HFF-Myc (cell line): ENCODE data around the gene KRT85.

ENCODE experiments used
- DNase-seq: peaks from one replicate; pipeline ENCODE4 v3.0.0-alpha.2; 2011; ENCODE audit warnings: low read depth; ENCODE audit errors: extremely low read depth
- H3K4me3 ChIP-seq: replicated peaks from 2 replicates; pipeline ENCODE4 v1.5.1; 2011; ENCODE audit warnings: low read depth, mild to moderate bottlenecking, control low read depth, low read length
- CTCF ChIP-seq: IDR thresholded peaks from 2 replicates; pipeline ENCODE4 v1.5.1; 2012; ENCODE audit warnings: mild to moderate bottlenecking, low read depth, low read length, control low read depth; ENCODE audit errors: missing control alignments

Gene KRT85

GRCh38 chr12:52321418-52321817, 45.9 kb downstream of the KRT85 start:
- no peak for DNase-seq
- TF ChIP-seq CTCF = no peak
- H3K4me3 ChIP-seq = no peak overlapping the region

- H3K4me3 ChIP-seq = no peak within 1 kb of the TSS
- no peak for DNase-seq
- no peak for TF ChIP-seq CTCF
These were observed 46.4 kb downstream of the KRT85 start, which contains the start of gene KRT83 for GRCh38 chr12:52320784-52321400. Gene KRT83, minus strand, starts transcription at chr12:52321398. Its CDS starts 63 bp downstream, at chr12:52321335.

- no peak overlapping the region for H3K4me3 ChIP-seq
- no peak for TF ChIP-seq CTCF
- no peak for DNase-seq
These were observed 48.2 kb downstream of the KRT85 start for GRCh38 chr12:52319097-52319496.

- TF ChIP-seq CTCF = no peak
- no peak overlapping the region for H3K4me3 ChIP-seq
- no peak for DNase-seq
These were observed 48.9 kb downstream of the KRT85 start for GRCh38 chr12:52318241-52318990.

- DNase-seq = no peak
- no peak for TF ChIP-seq CTCF
- no peak overlapping the region for H3K4me3 ChIP-seq
These were observed 49.7 kb downstream of the KRT85 start for GRCh38 chr12:52317468-52318052.

- no peak for TF ChIP-seq CTCF
- no peak overlapping the region for H3K4me3 ChIP-seq
- no peak for DNase-seq
These were observed 50.6 kb downstream of the KRT85 start for GRCh38 chr12:52316701-52317100.
